ENCODE data around the gene RPP25L. TPM values are rescaled to one million over a fixed set of nuclear protein-coding genes. Genes with fewer than 3 reads are reported as not detected.

The RPP25L gene
- polyA plus RNA-seq, 1 donor from 2014 or later: 31.4 TPM

DNA sequence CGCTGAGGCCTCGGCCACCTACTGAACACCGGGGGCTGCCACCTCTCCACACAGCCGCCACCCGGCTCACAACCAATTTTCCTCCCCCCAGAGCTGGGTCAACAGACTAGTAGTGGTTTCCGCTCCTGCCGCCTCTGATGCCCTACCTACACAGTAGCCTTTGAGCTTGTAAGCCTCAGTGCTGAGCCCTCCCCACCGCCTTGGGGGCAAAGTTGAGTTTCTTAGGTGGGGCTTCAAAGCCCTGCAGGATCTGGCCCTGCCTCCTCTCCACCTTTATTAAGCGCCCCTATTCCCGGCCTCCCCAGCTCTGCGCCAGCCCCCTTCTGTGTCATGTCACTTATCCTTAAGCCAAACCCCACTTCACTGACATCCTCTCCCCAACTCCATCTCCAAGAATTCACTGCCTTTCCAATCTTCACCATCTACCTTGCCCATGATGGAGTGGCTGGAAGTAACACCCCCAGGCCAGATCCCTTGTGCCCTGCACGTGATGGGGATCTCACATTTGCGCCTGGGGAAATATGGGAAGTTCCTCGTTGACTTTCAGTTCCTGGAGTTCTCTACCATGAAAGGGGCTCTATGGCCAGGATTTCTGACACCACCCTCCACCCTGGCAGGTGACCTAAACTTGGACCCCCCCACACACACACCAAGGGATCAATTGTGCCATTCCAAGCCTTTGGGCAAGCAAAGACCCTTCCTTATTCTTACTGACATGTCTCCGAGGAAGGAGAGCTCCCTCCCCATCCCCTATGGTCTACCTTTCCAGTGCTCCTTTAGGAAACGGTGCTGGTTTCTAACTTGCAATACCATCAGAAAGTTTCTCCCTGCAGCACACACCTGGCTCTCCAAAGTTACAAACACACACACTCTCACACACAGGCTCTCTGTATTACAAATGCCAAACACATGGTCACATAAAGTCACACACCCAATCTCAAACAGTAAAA, 19.7 kb downstream of the RPP25L start:
- Histone ChIP-seq H4K20me1 (ENCODE audit: insufficient read depth) (no peaks in the 10 kb centered on the region), H3K4me3 (ENCODE audit: low read length) (peak overlapping the region; percentile 63), H3K4me2 (ENCODE audit: low read length) (no peak overlapping the region), H3K9me2 (ENCODE audit: insufficient read depth, low read length) (no peaks in the 10 kb centered on the region), H2AFZ (ENCODE audit: low read depth, low read length) (no peak overlapping the region), H3K27me3 (ENCODE audit: insufficient read depth, low read depth, low read length) (peaks cover 26% of the 10 kb centered on the region), H3F3A (ENCODE audit: insufficient read depth, low read length, poor library complexity, severe bottlenecking) (no peaks in the 10 kb centered on the region), H3K79me2 (replicated peaks; ENCODE audit: insufficient read depth, low read length) (peaks cover 22% of the 10 kb centered on the region), H3K27ac (ENCODE audit: low read length) (no peak overlapping the region), H3K9ac (ENCODE audit: low read length) (peak overlapping the region; percentile 43), H3K36me3 (ENCODE audit: insufficient read depth, low read length) (no peaks in the 10 kb centered on the region), H3K9me3 (ENCODE audit: low read length) (no peaks in the 10 kb centered on the region)
- TF ChIP-seq TAF1 (IDR thresholded peaks at IDR 0.05; ENCODE audit: low read depth): no peak
- no peak for TF ChIP-seq POLR2AphosphoS5 (IDR thresholded peaks at IDR 0.05)
- no peak for TF ChIP-seq EZH2 (IDR thresholded peaks at IDR 0.05; ENCODE audit: borderline replicate concordance, insufficient read depth, low read length, poor library complexity, severe bottlenecking)
- TF ChIP-seq EP300 (conservative IDR thresholded peaks at IDR 0.05; ENCODE audit: poor library complexity, severe bottlenecking): no peak
- TF ChIP-seq, protein P1, sequence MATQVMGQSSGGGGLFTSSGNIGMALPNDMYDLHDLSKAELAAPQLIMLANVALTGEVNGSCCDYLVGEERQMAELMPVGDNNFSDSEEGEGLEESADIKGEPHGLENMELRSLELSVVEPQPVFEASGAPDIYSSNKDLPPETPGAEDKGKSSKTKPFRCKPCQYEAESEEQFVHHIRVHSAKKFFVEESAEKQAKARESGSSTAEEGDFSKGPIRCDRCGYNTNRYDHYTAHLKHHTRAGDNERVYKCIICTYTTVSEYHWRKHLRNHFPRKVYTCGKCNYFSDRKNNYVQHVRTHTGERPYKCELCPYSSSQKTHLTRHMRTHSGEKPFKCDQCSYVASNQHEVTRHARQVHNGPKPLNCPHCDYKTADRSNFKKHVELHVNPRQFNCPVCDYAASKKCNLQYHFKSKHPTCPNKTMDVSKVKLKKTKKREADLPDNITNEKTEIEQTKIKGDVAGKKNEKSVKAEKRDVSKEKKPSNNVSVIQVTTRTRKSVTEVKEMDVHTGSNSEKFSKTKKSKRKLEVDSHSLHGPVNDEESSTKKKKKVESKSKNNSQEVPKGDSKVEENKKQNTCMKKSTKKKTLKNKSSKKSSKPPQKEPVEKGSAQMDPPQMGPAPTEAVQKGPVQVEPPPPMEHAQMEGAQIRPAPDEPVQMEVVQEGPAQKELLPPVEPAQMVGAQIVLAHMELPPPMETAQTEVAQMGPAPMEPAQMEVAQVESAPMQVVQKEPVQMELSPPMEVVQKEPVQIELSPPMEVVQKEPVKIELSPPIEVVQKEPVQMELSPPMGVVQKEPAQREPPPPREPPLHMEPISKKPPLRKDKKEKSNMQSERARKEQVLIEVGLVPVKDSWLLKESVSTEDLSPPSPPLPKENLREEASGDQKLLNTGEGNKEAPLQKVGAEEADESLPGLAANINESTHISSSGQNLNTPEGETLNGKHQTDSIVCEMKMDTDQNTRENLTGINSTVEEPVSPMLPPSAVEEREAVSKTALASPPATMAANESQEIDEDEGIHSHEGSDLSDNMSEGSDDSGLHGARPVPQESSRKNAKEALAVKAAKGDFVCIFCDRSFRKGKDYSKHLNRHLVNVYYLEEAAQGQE (IDR thresholded peaks at IDR 0.05; ENCODE audit: borderline replicate concordance): no peak
- no peak for TF ChIP-seq MXI1 (conservative IDR thresholded peaks at IDR 0.05; ENCODE audit: poor library complexity, severe bottlenecking)
- TF ChIP-seq SMC3 (conservative IDR thresholded peaks at IDR 0.05; ENCODE audit: poor library complexity): no peak
- TF ChIP-seq RAD21 (conservative IDR thresholded peaks at IDR 0.05): no peak
- no peak for TF ChIP-seq CTCF (IDR thresholded peaks at IDR 0.05; ENCODE audit: poor library complexity, severe bottlenecking)

DNA sequence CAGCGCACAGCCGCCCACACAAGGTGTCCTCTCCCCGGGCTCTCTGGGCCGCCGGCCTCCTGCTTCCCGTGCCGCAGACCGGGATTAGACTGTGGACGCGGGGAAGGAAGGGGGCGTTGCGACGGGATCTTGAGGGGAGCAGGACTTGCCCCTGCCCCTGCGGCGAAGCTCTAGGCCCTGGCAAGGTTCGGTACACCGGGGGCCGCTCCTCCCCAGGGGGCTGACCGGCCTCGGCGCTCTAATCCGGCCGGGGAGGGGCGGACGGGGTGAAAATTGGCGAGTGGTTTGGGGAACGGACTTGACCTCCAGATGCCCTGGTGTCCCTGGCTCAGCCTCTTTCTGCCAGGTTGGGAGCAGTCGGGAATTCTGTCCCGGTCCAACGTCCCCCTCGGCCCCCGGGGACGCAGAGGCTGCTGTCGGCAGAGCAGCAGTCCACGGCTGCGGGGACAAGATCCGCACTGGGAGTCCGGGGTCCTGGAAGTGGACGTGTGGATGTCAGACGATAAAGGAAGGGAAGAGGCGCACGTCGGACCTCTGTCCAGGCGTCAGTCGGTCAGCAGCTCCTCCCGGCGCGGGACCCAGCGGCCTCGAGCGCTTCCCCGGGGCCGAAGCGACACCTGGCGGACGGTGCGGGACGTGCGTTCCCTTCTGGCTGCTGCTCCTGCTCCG, 20.5 kb downstream of the RPP25L start:
- Histone ChIP-seq H3K27ac (ENCODE audit: low read length) (no peak overlapping the region), H3K4me3 (ENCODE audit: low read length) (peak overlapping the region; percentile 63), H3K79me2 (replicated peaks; ENCODE audit: insufficient read depth, low read length) (peaks cover 30% of the 10 kb centered on the region), H3K27me3 (ENCODE audit: insufficient read depth, low read depth, low read length) (peaks cover 26% of the 10 kb centered on the region), H3F3A (ENCODE audit: insufficient read depth, low read length, poor library complexity, severe bottlenecking) (no peaks in the 10 kb centered on the region), H3K9me3 (ENCODE audit: low read length) (no peaks in the 10 kb centered on the region), H3K9ac (ENCODE audit: low read length) (peak overlapping the region; percentile 43), H3K36me3 (ENCODE audit: insufficient read depth, low read length) (no peaks in the 10 kb centered on the region), H2AFZ (ENCODE audit: low read depth, low read length) (no peak overlapping the region), H3K9me2 (ENCODE audit: insufficient read depth, low read length) (no peaks in the 10 kb centered on the region), H4K20me1 (ENCODE audit: insufficient read depth) (peaks cover 5% of the 10 kb centered on the region), H3K4me2 (ENCODE audit: low read length) (no peak overlapping the region)
- no peak for TF ChIP-seq EZH2 (IDR thresholded peaks at IDR 0.05; ENCODE audit: borderline replicate concordance, insufficient read depth, low read length, poor library complexity, severe bottlenecking)
- TF ChIP-seq SMC3 (conservative IDR thresholded peaks at IDR 0.05; ENCODE audit: poor library complexity): peak; percentile 100
- TF ChIP-seq MXI1 (conservative IDR thresholded peaks at IDR 0.05; ENCODE audit: poor library complexity, severe bottlenecking): peak; percentile 21
- TF ChIP-seq TAF1 (IDR thresholded peaks at IDR 0.05; ENCODE audit: low read depth): no peak
- peak; percentile 98 for TF ChIP-seq CTCF (IDR thresholded peaks at IDR 0.05; ENCODE audit: poor library complexity, severe bottlenecking)
- peak; percentile 97 for TF ChIP-seq RAD21 (conservative IDR thresholded peaks at IDR 0.05)
